ENCODE results near the gene CDH4.

DNA sequence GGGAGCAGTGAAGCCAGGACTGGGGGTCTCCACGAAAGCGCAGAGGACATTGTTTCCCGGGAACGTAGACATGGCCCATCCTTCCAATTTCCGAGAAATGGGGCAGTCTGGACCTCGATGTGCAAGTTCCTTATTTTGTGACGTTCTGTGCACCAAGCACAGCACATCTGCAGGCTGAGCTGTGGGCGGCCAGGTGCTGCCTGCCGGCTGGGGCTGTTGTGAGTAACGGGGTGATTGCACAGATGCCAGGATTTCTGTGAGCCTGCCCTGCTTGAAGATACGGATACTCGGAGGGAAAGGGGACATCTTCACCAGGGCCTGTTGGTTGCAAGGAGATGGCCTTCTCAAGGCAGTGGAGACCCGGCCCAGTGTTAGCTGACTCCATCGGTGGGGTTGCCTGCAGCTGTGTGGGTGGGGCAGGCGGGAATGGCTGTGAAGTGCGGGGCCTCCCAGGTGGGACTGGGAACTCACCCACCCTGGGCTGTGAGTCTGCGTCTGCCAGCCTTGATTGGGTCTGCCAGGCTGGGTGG, 27.6 kb downstream of the CDH4 start:
- TF ChIP-seq, protein P1, sequence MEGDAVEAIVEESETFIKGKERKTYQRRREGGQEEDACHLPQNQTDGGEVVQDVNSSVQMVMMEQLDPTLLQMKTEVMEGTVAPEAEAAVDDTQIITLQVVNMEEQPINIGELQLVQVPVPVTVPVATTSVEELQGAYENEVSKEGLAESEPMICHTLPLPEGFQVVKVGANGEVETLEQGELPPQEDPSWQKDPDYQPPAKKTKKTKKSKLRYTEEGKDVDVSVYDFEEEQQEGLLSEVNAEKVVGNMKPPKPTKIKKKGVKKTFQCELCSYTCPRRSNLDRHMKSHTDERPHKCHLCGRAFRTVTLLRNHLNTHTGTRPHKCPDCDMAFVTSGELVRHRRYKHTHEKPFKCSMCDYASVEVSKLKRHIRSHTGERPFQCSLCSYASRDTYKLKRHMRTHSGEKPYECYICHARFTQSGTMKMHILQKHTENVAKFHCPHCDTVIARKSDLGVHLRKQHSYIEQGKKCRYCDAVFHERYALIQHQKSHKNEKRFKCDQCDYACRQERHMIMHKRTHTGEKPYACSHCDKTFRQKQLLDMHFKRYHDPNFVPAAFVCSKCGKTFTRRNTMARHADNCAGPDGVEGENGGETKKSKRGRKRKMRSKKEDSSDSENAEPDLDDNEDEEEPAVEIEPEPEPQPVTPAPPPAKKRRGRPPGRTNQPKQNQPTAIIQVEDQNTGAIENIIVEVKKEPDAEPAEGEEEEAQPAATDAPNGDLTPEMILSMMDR (IDR thresholded peaks at IDR 0.05; ENCODE audit: insufficient read depth, low read depth, low read length), result no peak
- no peak for TF ChIP-seq EZH2 (IDR thresholded peaks at IDR 0.05; ENCODE audit: insufficient read depth, low read length)

Measured in astrocyte (in vitro differentiated cells and primary cell).